Middle frontal gyrus (tissue), 1 donor: ENCODE measurements around the gene MVB12A.
A peak's percentile ranks its signal among the peaks of the same experiment; 100 is the strongest.

ENCODE experiments used
- DNase-seq: peaks from one replicate; pipeline ENCODE4 v3.0.0-alpha.2; 2015; ENCODE audit warnings: low spot score; ENCODE audit errors: extremely low spot score

Gene MVB12A

GRCh38 chr19:17419621-17420474, at the start of gene MVB12A:
TSS of gene MVB12A (plus strand) at chr19:17420047. CDS start at chr19:17420136, 89 bp downstream.
- DNase-seq, result peak; percentile 97

- DNase-seq, result no peak
These were observed 42.8 kb upstream of the MVB12A start, which contains the start of gene PLVAP for GRCh38 chr19:17376935-17377600. TSS of gene PLVAP (minus strand) at chr19:17377342. CDS start at chr19:17377288, 54 bp downstream.

- no peak for DNase-seq
These were observed 41.6 kb upstream of the MVB12A start for GRCh38 chr19:17378271-17378670.

- DNase-seq, result no peak
These were observed 40.6 kb upstream of the MVB12A start for GRCh38 chr19:17379221-17379631.

GRCh38 chr19:17380426-17381138, 39.3 kb upstream of the MVB12A start:
- no peak for DNase-seq

- DNase-seq, result no peak
These were observed 33.8 kb upstream of the MVB12A start for GRCh38 chr19:17385878-17386611.

- no peak for DNase-seq
These were observed 30.6 kb upstream of the MVB12A start for GRCh38 chr19:17389288-17389687.

GRCh38 chr19:17389957-17390664, 29.7 kb upstream of the MVB12A start:
- DNase-seq, result no peak

- peak; percentile 64 for DNase-seq
These were observed 29.0 kb upstream of the MVB12A start for GRCh38 chr19:17390665-17391370.

- no peak for DNase-seq
These were observed 28.3 kb upstream of the MVB12A start for GRCh38 chr19:17391371-17392151.

- DNase-seq, result no peak
These were observed 26.8 kb upstream of the MVB12A start for GRCh38 chr19:17393002-17393401.

GRCh38 chr19:17393914-17394313, 25.9 kb upstream of the MVB12A start, which contains the start of gene CCDC194:
TSS of gene CCDC194 (minus strand) at chr19:17394196. CDS start at chr19:17394158, 38 bp downstream.
- DNase-seq, result no peak

GRCh38 chr19:17394891-17395415, 24.9 kb upstream of the MVB12A start:
- no peak for DNase-seq

GRCh38 chr19:17398902-17399527, 20.8 kb upstream of the MVB12A start:
- no peak for DNase-seq

GRCh38 chr19:17401628-17402027, 18.2 kb upstream of the MVB12A start:
- DNase-seq, result no peak

GRCh38 chr19:17402982-17403855, 16.6 kb upstream of the MVB12A start:
- DNase-seq, result no peak

- DNase-seq, result no peak
These were observed 15.8 kb upstream of the MVB12A start for GRCh38 chr19:17404015-17404414.
